Uterus (tissue), 2 donors: Measurements from ENCODE around the gene FAM227A.

Source experiments
- POLR2A ChIP-seq, 2 donors: fragments of 450-650 bp; IDR thresholded peaks; one replicate each; pipeline ENCODE4 v1.6.1; 2016; ENCODE audit warnings: antibody characterized with exemption in 2 of 2, mild to moderate bottlenecking in 1 of 2, moderate library complexity in 1 of 2
- TF ChIP-seq, protein P1 (sequence below), 4 experiments: fragments of 200-600 bp in 2 of 4; fragments of 450-650 bp in 2 of 4; sonication (generic) in 2 of 4; IDR thresholded peaks; one replicate each; pipeline ENCODE4 v1.5.1; 2016 to 2019; ENCODE audit warnings: antibody characterized with exemption in 4 of 4, mild to moderate bottlenecking in 2 of 4, moderate library complexity in 1 of 4

DNA sequence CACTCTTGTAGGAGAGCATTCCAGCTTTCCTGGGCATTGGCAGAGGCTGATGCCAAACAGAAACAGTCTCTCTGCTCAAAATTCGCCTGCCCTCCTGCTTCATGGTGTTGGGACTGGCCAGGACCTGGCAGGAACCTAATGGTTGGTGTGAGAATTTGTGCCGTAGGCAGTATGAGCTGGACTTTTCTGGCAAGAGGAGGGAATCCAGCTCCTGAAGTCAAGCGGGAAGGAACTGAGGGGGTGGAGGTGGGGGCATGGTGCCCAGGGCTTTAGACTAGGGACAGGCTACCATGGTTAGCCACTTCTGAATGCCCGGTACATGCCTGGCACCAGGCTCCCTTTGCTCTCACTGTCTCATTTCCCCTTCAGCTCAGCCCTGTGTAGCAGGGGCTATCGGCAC, 18.7 kb upstream of the FAM227A start:
- TF ChIP-seq, protein P1, sequence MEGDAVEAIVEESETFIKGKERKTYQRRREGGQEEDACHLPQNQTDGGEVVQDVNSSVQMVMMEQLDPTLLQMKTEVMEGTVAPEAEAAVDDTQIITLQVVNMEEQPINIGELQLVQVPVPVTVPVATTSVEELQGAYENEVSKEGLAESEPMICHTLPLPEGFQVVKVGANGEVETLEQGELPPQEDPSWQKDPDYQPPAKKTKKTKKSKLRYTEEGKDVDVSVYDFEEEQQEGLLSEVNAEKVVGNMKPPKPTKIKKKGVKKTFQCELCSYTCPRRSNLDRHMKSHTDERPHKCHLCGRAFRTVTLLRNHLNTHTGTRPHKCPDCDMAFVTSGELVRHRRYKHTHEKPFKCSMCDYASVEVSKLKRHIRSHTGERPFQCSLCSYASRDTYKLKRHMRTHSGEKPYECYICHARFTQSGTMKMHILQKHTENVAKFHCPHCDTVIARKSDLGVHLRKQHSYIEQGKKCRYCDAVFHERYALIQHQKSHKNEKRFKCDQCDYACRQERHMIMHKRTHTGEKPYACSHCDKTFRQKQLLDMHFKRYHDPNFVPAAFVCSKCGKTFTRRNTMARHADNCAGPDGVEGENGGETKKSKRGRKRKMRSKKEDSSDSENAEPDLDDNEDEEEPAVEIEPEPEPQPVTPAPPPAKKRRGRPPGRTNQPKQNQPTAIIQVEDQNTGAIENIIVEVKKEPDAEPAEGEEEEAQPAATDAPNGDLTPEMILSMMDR (IDR thresholded peaks at IDR 0.05): no peak
- no peak for TF ChIP-seq POLR2A (IDR thresholded peaks at IDR 0.05)
